Smooth muscle cell (in vitro differentiated cells): Measurements from ENCODE around the gene GAS6. TPM values are rescaled to one million over a fixed set of nuclear protein-coding genes. Genes with fewer than 3 reads are reported as not detected.
A peak's percentile ranks its signal among the peaks of the same experiment; 100 is the strongest.

ENCODE experiments used
- DNase-seq: peaks from one replicate; lab custom pipeline; 2025; ENCODE audit not compliant: unreplicated experiment; lab: John Stamatoyannopoulos, UW
- H2AFZ ChIP-seq: fragments of 200-600 bp; sonication (generic); 2 replicates; pipeline ENCODE4 v1.6.0; 2016; ENCODE audit warnings: antibody characterized with exemption, low read depth, mild to moderate bottlenecking
- H3F3A ChIP-seq: fragments of 200-600 bp; sonication (generic); 2 replicates; pipeline ENCODE4 v1.6.0; 2017; ENCODE audit warnings: antibody characterized with exemption, low read depth
- H3K27ac ChIP-seq: fragments of 200-600 bp; sonication (generic); 2 replicates; pipeline ENCODE4 v1.5.1; 2016; ENCODE audit warnings: low read depth, mild to moderate bottlenecking
- H3K27me3 ChIP-seq: fragments of 200-600 bp; sonication (generic); 2 replicates; pipeline ENCODE4 v1.6.1; 2016; ENCODE audit warnings: low read depth, mild to moderate bottlenecking
- H3K36me3 ChIP-seq: fragments of 200-600 bp; sonication (generic); 2 replicates; pipeline ENCODE4 v1.5.1; 2016; ENCODE audit warnings: low read depth
- H3K4me1 ChIP-seq: fragments of 200-600 bp; sonication (generic); 2 replicates; pipeline ENCODE4 v1.5.1; 2016; ENCODE audit warnings: low read depth
- H3K4me2 ChIP-seq: fragments of 200-600 bp; sonication (generic); 2 replicates; pipeline ENCODE4 v1.6.0; 2016; ENCODE audit warnings: mild to moderate bottlenecking
- H3K4me3 ChIP-seq: fragments of 200-600 bp; sonication (generic); 2 replicates; pipeline ENCODE4 v1.5.1; 2016; ENCODE audit warnings: mild to moderate bottlenecking
- H3K79me2 ChIP-seq: fragments of 200-600 bp; sonication (generic); 2 replicates; pipeline ENCODE4 v1.6.0; 2016; ENCODE audit warnings: low read depth, mild to moderate bottlenecking
- H3K9ac ChIP-seq: fragments of 200-600 bp; sonication (generic); 2 replicates; pipeline ENCODE4 v1.6.0; 2016; ENCODE audit warnings: low read depth
- H3K9me3 ChIP-seq: fragments of 200-600 bp; sonication (generic); replicated peaks from 2 replicates; pipeline ENCODE4 v1.5.1; 2016; ENCODE audit warnings: low read depth
- H4K20me1 ChIP-seq: fragments of 200-600 bp; sonication (generic); 2 replicates; pipeline ENCODE4 v1.6.0; 2016; ENCODE audit warnings: low read depth
- CTCF ChIP-seq: fragments of 200-600 bp; sonication (generic); IDR thresholded peaks from 2 replicates; pipeline ENCODE4 v1.5.1; 2017; ENCODE audit warnings: borderline replicate concordance, mild to moderate bottlenecking, antibody characterized with exemption; ENCODE audit not compliant: insufficient read depth, poor library complexity, severe bottlenecking
- WGBS: methylation state at CpG from one replicate; pipeline ENCODE4 v1.1.7; 2016; ENCODE audit warnings: low lambda C conversion rate; 5-methylcytosine and 5-hydroxymethylcytosine counted together
- polyA plus RNA-seq: library from polyadenylated mRNA; unstranded; fragments of >200 nt; fragmentation: Nextera tagmentation; extraction: Ambion mirVana; gene quantifications from 2 replicates; pipeline ENCODE4 v1.2.1, GENCODE V29; 2016
- total RNA-seq: library from RNA; depleted of rRNA; stranded (reverse); fragments of >200 nt; gene quantifications from 2 replicates; pipeline ENCODE4 v1.2.3, GENCODE V29; 2014

GAS6 gene
- total and polyA plus RNA-seq, 2 experiments from 2014 or later: 21.7 to 45.2 TPM

- H2AFZ ChIP-seq: no peak overlapping the region
- no peaks in the 10 kb centered on the region for H3K79me2 ChIP-seq
- WGBS: 52% methylated on average over 16 of the region's 24 CpGs
- no peak overlapping the region for H3K4me2 ChIP-seq
- no peaks in the 10 kb centered on the region for H3K36me3 ChIP-seq
- TF ChIP-seq CTCF: peak; percentile 81
- H3K9ac ChIP-seq: no peak overlapping the region
- H4K20me1 ChIP-seq: no peaks in the 10 kb centered on the region
- H3F3A ChIP-seq: peaks cover 7% of the 10 kb centered on the region
- H3K27me3 ChIP-seq: no peaks in the 10 kb centered on the region
- H3K27ac ChIP-seq: no peak overlapping the region
- no peak overlapping the region for H3K4me3 ChIP-seq
- H3K9me3 ChIP-seq: no peaks in the 10 kb centered on the region
- DNase-seq: peak; percentile 26
- H3K4me1 ChIP-seq: peaks cover 6% of the 10 kb centered on the region
These were observed 46.7 kb downstream of the GAS6 start for GRCh38 chr13:113816946-113817859.

DNA sequence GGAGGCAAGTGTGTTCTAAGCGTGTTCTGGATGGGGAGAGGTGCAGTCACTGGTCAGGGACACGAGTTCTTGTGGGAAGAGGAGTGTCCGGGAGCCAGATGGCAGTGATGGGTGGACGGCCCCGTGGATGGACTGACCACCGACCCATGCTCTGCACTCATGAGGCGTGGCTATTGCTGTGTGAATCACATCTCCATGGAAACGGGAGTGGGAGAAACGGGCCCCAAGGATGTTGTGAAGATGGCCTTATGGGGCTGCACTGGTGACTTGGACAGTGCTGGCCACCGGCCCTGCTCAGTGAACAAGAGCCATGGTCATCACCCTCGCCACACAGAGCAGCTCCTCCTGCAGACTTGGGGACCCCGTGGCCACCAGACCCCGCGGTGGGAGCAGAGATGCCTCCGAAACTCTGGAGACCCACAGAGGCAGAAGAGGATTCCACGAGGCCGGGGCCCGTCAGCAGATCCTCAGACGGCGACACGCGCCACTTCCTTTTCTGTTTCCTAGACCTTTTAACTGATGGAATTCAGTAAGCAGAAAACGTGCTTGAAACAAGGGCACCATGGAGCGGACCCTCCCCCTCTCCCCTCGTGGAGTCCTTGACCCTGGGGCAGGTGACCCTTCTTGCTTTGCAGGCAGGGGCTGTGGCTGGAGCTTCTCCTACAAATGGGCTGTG is 47.5 kb downstream of the GAS6 start:
- peaks cover 6% of the 10 kb centered on the region for H3K4me1 ChIP-seq
- H2AFZ ChIP-seq: no peak overlapping the region
- H3K27ac ChIP-seq: no peak overlapping the region
- no peak overlapping the region for H3K9ac ChIP-seq
- no peak for DNase-seq
- H3K79me2 ChIP-seq: no peaks in the 10 kb centered on the region
- 79% methylated on average over 23 of the region's 25 CpGs for WGBS
- H4K20me1 ChIP-seq: no peaks in the 10 kb centered on the region
- no peak overlapping the region for H3K4me2 ChIP-seq
- H3F3A ChIP-seq: peaks cover 7% of the 10 kb centered on the region
- H3K4me3 ChIP-seq: no peak overlapping the region
- H3K36me3 ChIP-seq: no peaks in the 10 kb centered on the region
- TF ChIP-seq CTCF: no peak
- no peaks in the 10 kb centered on the region for H3K9me3 ChIP-seq
- no peaks in the 10 kb centered on the region for H3K27me3 ChIP-seq

DNA sequence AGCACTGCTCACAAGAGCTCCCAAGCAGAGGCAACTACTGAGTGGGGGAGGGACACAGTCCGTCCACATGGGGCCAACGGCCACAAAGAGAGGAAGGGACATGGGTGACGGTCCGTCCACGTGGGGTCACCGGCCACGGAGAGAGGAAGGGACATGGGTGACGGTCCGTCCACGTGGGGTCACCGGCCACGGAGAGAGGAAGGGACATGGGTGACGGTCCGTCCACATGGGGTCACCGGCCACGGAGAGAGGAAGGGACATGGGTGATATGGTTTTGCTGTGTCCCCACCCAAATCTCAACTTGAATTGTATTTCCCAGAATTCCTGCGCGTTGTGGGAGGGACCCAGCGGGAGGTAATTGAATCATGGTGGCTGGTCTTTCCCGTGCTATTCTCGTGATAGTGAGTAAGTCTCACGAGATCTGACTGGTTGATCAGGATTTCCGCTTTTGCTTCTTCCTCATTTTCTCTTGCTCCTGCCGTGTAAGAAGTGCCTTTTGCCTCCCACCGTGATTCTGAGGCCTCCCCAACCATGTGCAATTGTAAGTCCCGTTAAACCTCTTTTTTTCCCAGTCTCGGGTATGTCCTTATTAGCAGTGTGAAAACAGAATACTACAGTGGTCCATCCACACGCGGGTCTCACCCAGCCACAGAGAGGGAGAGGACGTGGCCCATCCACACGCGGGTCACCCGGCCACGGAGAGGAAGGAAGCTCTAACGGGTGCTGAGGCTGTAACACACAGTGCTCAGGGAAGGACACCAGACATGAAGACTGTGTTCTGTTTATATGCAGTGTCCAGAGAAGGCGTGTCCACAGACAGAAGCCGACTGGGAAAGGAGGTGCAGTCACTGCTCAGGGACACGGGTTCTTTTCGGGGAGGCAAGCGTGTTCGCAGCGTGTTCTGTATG is 48.5 kb downstream of the GAS6 start:
- Histone ChIP-seq H2AFZ (no peak overlapping the region), H3K9me3 (no peaks in the 10 kb centered on the region), H3K4me1 (peaks cover 6% of the 10 kb centered on the region), H3K79me2 (no peaks in the 10 kb centered on the region), H3K27me3 (no peaks in the 10 kb centered on the region), H3K4me2 (no peak overlapping the region), H3K9ac (no peak overlapping the region), H3F3A (peaks cover 3% of the 10 kb centered on the region), H3K4me3 (no peak overlapping the region), H4K20me1 (no peaks in the 10 kb centered on the region), H3K27ac (no peak overlapping the region), H3K36me3 (no peaks in the 10 kb centered on the region)
- WGBS: 93% methylated on average over 41 of the region's 42 CpGs
- TF ChIP-seq CTCF: no peak
- no peak for DNase-seq
